ENCODE results near the gene HNRNPA1.
A peak's percentile ranks its signal among the peaks of the same experiment; 100 is the strongest.

Gene HNRNPA1

GRCh38 chr12:54286042-54287030 is 5.8 kb downstream of the HNRNPA1 start:
- no peak for TF ChIP-seq CTCF (IDR thresholded peaks at IDR 0.05; ENCODE audit: control extremely low read depth, extremely low read depth, low read depth, missing control alignments)
- CTCF ChIA-PET: interaction anchor here (0.9 to 4.8 kb wide), 10 partner anchors 8 to 93 kb away, joined by 3 to 57 read pairs (median 4); partner anchors contain the start of gene COPZ1
- DNase-seq (ENCODE audit: extremely low spot score): no peak
- POLR2A ChIA-PET: interaction anchor here (0.6 to 1.8 kb wide), 10 partner anchors 10 to 190 kb away, joined by 3 to 9 read pairs (median 4); partner anchors contain the start of gene COPZ1

- CTCF ChIA-PET: interaction anchor here (0.9 to 4.8 kb wide), 9 partner anchors 7 to 92 kb away, joined by 3 to 57 read pairs (median 4); partner anchors contain the start of gene COPZ1
- POLR2A ChIA-PET: interaction anchor here (0.7 to 5.8 kb wide), 9 partner anchors 7 to 72 kb away, joined by 3 to 49 read pairs (median 4); partner anchors contain the start of genes CBX5, COPZ1 and HNRNPA1
- no peak for TF ChIP-seq CTCF (IDR thresholded peaks at IDR 0.05; ENCODE audit: control extremely low read depth, extremely low read depth, low read depth, missing control alignments)
- no peak for DNase-seq (ENCODE audit: extremely low spot score)
Observed at GRCh38 chr12:54287261-54288157, 7.0 kb downstream of the HNRNPA1 start.

GRCh38 chr12:54292083-54292930 is 11.8 kb downstream of the HNRNPA1 start:
- CTCF ChIA-PET: interaction anchor here (0.8 to 7.4 kb wide), 26 partner anchors 7 to 107 kb away, joined by 3 to 69 read pairs (median 9); partner anchors contain the start of gene COPZ1
- TF ChIP-seq CTCF (IDR thresholded peaks at IDR 0.05; ENCODE audit: control extremely low read depth, extremely low read depth, low read depth, missing control alignments): no peak
- POLR2A ChIA-PET: interaction anchor here (0.6 to 5.8 kb wide), 8 partner anchors 9 to 241 kb away, joined by 3 to 49 read pairs (median 4); partner anchors contain the start of genes CBX5, COPZ1 and HNRNPA1
- DNase-seq (ENCODE audit: extremely low spot score): no peak

GRCh38 chr12:54292931-54293241 is 12.4 kb downstream of the HNRNPA1 start:
- CTCF ChIA-PET: interaction anchor here (0.8 to 7.4 kb wide), 28 partner anchors 8 to 107 kb away, joined by 3 to 69 read pairs (median 10); partner anchors contain the start of gene COPZ1
- TF ChIP-seq CTCF (IDR thresholded peaks at IDR 0.05; ENCODE audit: control extremely low read depth, extremely low read depth, low read depth, missing control alignments): no peak
- DNase-seq (ENCODE audit: extremely low spot score): no peak
- POLR2A ChIA-PET: interaction anchor here (1.0 to 5.8 kb wide), 3 partner anchors 12 to 237 kb away, joined by 3 to 49 read pairs (median 4); partner anchors contain the start of genes CBX5, COPZ1 and HNRNPA1

- CTCF ChIA-PET: interaction anchor here (0.8 to 7.4 kb wide), 32 partner anchors 8 to 109 kb away, joined by 3 to 69 read pairs (median 8); partner anchors contain the start of genes CBX5, COPZ1 and HNRNPA1
- peak; percentile 91 for TF ChIP-seq CTCF (IDR thresholded peaks at IDR 0.05; ENCODE audit: control extremely low read depth, extremely low read depth, low read depth, missing control alignments)
- DNase-seq (ENCODE audit: extremely low spot score): peak; percentile 79
- POLR2A ChIA-PET: no interaction called here
Observed at GRCh38 chr12:54294152-54294952, 13.8 kb downstream of the HNRNPA1 start.

Data from GM10248 (cell line).